ENCODE measurements around the gene PCNA.

The PCNA gene

DNA sequence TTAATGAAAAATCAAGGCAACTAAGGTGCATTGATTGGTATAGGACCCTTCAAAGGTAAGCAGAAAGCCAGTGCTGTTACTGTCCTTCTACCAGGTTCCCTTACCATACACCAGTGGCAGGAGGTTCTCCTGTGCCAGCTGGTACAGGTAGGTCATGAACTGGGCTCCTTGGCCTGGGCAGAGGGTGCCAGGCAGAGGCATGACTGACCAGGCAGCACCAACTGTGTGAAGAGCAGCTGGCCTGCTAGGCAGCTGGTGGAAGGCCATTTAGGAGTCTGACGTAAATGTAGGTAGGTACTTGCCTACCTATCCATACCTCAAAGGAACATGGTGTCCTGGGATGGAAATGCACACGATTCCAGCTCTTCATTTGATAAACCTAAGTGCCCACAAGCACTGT lies 23.3 kb downstream of the PCNA start:
- Histone ChIP-seq H3K27me3 (ENCODE audit: insufficient read depth, low read length, poor library complexity, severe bottlenecking) (no peaks in the 10 kb centered on the region), H3K4me3 (ENCODE audit: low read length, poor library complexity, severe bottlenecking) (no peak overlapping the region), H3K79me2 (ENCODE audit: insufficient read depth, low read length) (no peaks in the 10 kb centered on the region), H3K9me3 (ENCODE audit: insufficient read depth, low read depth, low read length) (no peaks in the 10 kb centered on the region), H3K4me2 (ENCODE audit: low read depth, low read length, poor library complexity, severe bottlenecking) (no peak overlapping the region), H4K20me1 (ENCODE audit: insufficient read depth, low read length, poor library complexity, severe bottlenecking) (no peaks in the 10 kb centered on the region), H2AFZ (ENCODE audit: low read length) (no peak overlapping the region), H3K36me3 (ENCODE audit: insufficient read depth, low read length) (peaks cover 10% of the 10 kb centered on the region; the same call in 1 of the 2 replicates), H3K9ac (ENCODE audit: low read depth, low read length, poor library complexity, severe bottlenecking) (no peak overlapping the region), H3F3A (ENCODE audit: low read depth) (no peaks in the 10 kb centered on the region), H3K9me2 (replicated peaks; ENCODE audit: low read depth, low read length) (no peaks in the 10 kb centered on the region), H3K4me1 (ENCODE audit: insufficient read depth, low read length, poor library complexity, severe bottlenecking) (no peaks in the 10 kb centered on the region)
- TF ChIP-seq CTCF (conservative IDR thresholded peaks at IDR 0.05; ENCODE audit: low read length), result no peak
- TF ChIP-seq EZH2phosphoT487 (IDR thresholded peaks at IDR 0.05; ENCODE audit: borderline replicate concordance), result no peak

DNA sequence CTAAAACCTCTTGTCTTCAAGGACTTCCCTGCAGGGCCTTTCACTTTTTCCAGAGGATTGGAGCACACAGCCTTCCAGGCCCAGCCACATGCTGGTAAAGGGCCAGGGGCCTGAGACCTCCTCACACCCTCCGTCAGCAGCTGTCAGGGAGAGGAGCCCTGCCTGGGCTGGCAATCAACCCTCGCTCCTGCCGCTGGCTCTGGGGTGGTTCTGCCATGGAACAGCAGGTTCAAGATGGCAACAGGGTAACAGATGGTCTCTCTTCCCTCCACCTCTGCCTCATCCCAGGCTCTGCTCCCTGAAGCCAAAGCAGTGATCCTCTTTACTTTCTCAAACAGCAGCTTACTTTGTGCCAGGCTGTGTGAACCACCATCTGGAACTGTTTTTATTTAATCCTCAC lies 23.8 kb downstream of the PCNA start:
- Histone ChIP-seq H2AFZ (ENCODE audit: low read length) (no peak overlapping the region), H3K9me3 (ENCODE audit: insufficient read depth, low read depth, low read length) (no peaks in the 10 kb centered on the region), H3K27me3 (ENCODE audit: insufficient read depth, low read length, poor library complexity, severe bottlenecking) (no peaks in the 10 kb centered on the region), H3K9ac (ENCODE audit: low read depth, low read length, poor library complexity, severe bottlenecking) (no peak overlapping the region), H3K4me2 (ENCODE audit: low read depth, low read length, poor library complexity, severe bottlenecking) (no peak overlapping the region), H4K20me1 (ENCODE audit: insufficient read depth, low read length, poor library complexity, severe bottlenecking) (no peaks in the 10 kb centered on the region), H3K4me1 (ENCODE audit: insufficient read depth, low read length, poor library complexity, severe bottlenecking) (no peaks in the 10 kb centered on the region), H3F3A (ENCODE audit: low read depth) (no peaks in the 10 kb centered on the region), H3K36me3 (ENCODE audit: insufficient read depth, low read length) (peaks cover 10% of the 10 kb centered on the region; the same call in 1 of the 2 replicates), H3K79me2 (ENCODE audit: insufficient read depth, low read length) (no peaks in the 10 kb centered on the region), H3K9me2 (replicated peaks; ENCODE audit: low read depth, low read length) (no peaks in the 10 kb centered on the region), H3K4me3 (ENCODE audit: low read length, poor library complexity, severe bottlenecking) (no peak overlapping the region)
- no peak for TF ChIP-seq CTCF (conservative IDR thresholded peaks at IDR 0.05; ENCODE audit: low read length)

- Histone ChIP-seq H3K4me2 (ENCODE audit: low read depth, low read length, poor library complexity, severe bottlenecking) (no peak overlapping the region), H4K20me1 (ENCODE audit: insufficient read depth, low read length, poor library complexity, severe bottlenecking) (no peaks in the 10 kb centered on the region), H3K9ac (ENCODE audit: low read depth, low read length, poor library complexity, severe bottlenecking) (no peak overlapping the region), H3K4me3 (ENCODE audit: low read length, poor library complexity, severe bottlenecking) (no peak overlapping the region), H3K36me3 (ENCODE audit: insufficient read depth, low read length) (peaks cover 10% of the 10 kb centered on the region; the same call in 1 of the 2 replicates), H3K79me2 (ENCODE audit: insufficient read depth, low read length) (no peaks in the 10 kb centered on the region), H3K9me2 (replicated peaks; ENCODE audit: low read depth, low read length) (no peaks in the 10 kb centered on the region), H3K4me1 (ENCODE audit: insufficient read depth, low read length, poor library complexity, severe bottlenecking) (no peaks in the 10 kb centered on the region), H2AFZ (ENCODE audit: low read length) (no peak overlapping the region), H3K27me3 (ENCODE audit: insufficient read depth, low read length, poor library complexity, severe bottlenecking) (no peaks in the 10 kb centered on the region), H3K9me3 (ENCODE audit: insufficient read depth, low read depth, low read length) (no peaks in the 10 kb centered on the region), H3F3A (ENCODE audit: low read depth) (no peaks in the 10 kb centered on the region)
- no peak for TF ChIP-seq CTCF (conservative IDR thresholded peaks at IDR 0.05; ENCODE audit: low read length)
- no peak for TF ChIP-seq EZH2phosphoT487 (IDR thresholded peaks at IDR 0.05; ENCODE audit: borderline replicate concordance)
Observed at GRCh38 chr20:5095454-5095853, 24.3 kb downstream of the PCNA start.

Data from Loucy (cell line).